M059J (cell line): ENCODE measurements around the gene GOLGA8N. TPM values are rescaled to one million over a fixed set of nuclear protein-coding genes. Genes with fewer than 3 reads are reported as not detected.
A peak's percentile ranks its signal among the peaks of the same experiment; 100 is the strongest.

Source experiments
- DNase-seq: peaks from one replicate; pipeline ENCODE4 v3.0.0-alpha.2; 2012; ENCODE audit warnings: low read depth
- total RNA-seq: library from RNA; depleted of rRNA; stranded (reverse); fragments of >200 nt; shearing (Covaris generic); gene quantifications from 2 replicates; pipeline ENCODE4 v1.2.3, GENCODE V29; 2014; rRNA removed

GOLGA8N gene
- total RNA-seq, 1 experiment from 2014 or later: 0.49 TPM

DNA sequence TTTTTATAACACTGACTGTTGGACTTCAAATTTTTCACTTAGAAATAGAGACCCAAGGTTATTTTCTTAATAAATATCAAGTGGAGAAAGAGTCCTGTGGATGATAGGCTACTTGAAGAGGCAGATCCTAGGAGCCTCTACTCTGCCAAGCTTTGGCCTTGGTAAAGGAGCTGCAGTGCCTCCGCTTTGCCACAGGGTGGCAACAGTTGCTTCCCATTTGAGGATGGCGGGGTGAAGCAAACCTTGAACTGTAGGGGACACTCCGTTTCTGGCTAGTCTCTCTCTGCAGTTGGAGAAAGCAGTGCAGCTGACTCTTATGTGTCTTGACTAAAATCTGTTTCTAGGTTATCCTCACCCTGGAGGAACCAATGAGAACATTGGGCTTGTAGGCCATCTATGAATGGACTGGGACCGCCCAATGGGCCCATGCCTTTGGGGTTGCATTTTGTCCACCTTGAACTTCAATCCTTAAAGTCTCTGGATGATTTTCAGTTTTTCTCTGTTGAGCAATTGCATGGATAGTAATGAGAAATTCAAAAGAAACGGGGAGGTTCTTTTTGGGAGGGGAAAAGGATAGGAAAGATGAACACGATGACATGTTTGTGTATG, 58.1 kb downstream of the GOLGA8N start:
- DNase-seq: peak; percentile 75

DNA sequence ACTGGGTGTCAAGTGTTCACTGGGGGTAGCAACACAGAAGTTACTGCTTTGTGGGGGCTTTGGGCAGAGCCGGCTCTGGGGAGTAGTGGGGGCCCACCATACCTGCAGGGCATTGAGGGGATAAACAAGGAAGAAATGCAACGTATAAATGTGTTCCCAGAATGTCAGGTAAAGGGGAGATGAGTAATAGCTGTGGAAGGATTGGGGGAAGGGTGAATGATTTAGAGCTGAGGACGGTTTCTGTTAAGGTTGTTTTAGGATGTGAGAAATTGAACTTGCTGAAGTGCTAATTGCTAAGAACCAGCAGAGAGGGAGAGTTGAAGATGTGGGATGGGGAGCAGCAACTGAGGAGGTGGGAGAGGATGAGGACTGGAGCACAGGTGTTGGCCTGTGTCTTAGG, 58.9 kb downstream of the GOLGA8N start:
- no peak for DNase-seq

DNA sequence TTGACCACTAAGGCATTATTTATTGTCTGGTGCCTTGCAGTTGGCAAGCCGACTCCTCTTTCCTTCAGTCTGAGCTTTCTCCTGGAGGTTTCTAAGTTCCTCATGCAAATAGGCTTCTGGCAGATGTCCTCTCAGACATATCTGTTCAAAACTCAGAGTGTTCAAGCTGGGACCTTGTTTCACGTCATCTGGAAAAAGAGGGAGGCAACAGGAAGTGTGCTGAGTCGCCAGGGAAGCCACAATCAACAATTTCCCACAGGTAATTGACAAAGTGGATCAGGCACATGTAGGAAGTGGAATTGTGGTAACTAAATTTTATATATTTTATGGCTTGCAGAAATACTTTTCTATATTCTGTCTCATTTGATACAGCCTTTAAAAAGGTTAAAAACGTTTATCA, 62.8 kb downstream of the GOLGA8N start:
- DNase-seq: peak; percentile 63

DNA sequence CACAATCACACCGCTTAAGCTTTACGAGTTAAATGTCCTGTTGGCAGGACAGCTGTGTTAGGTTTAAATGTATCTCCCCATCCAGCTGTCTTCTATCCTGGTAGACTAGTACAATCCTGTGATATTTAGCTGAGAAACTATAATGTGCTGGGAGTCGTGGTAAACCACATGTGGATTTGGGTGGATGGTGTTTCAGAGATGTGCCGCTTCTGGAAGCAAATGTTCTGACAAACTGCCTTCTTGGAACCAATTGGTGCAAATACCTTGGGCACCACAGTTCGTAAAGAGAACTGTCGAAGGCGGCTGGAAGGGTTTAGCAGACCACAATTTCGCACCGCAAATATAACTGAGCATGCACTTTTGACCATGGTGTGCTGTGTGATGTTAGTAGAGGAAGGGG, 63.2 kb downstream of the GOLGA8N start:
- no peak for DNase-seq

Other genes starting within 250 kb of the GOLGA8N start
- gene GOLGA8K, start 190.2 kb upstream of the GOLGA8N start, total RNA-seq: not detected in 2 replicates
- gene GOLGA8O, start 137.8 kb upstream of the GOLGA8N start, total RNA-seq: 0.07 and 0.12 TPM in 2 replicates
- 34.8 and 36.1 TPM in 2 replicates for gene ARHGAP11A, start 22.0 kb downstream of the GOLGA8N start, total RNA-seq
- 67.9 and 75.2 TPM in 2 replicates for gene SCG5, start 48.3 kb downstream of the GOLGA8N start, total RNA-seq
- gene GREM1, start 124.5 kb downstream of the GOLGA8N start, total RNA-seq: not detected in 2 replicates